Measurements from ENCODE around the gene VAMP2. TPM values are rescaled to one million over a fixed set of nuclear protein-coding genes. Genes with fewer than 3 reads are reported as not detected.

The VAMP2 gene
- total RNA-seq, 4 donors from 2014 or later = 43.5 to 58.9 (median 49.3) TPM

DNA sequence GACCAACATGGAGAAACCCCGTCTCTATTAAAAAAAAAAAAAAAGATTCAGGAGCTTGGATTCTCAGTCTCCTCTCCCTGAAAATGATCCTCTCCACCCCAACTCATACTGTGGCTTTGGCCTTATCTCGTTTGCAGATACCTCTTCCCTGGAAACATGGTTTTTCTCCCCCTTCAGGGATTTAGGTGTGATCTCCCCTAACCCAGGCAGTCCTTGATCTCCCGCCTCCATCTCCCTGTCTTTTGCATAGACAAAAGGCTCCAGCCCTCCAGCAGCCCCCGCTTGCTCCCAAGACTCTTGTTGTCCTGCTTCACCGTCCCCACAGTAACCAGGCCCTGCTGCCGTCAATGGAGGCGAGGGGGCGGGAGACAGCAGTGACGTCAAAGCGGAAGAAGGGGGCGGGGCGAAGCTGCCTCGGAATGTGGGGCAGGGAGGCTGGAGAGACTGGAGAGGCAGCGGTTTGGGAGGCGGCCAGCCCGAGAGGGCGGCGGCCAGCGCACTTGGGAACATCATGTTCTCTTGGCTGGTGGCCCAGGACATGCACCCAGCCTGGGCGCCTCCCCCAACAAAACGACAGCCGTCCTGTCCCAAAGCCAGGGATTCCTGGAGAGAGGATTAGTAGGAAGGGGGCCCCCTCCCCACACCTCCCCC, 8.7 kb downstream of the VAMP2 start:
- H3K4me3 ChIP-seq (ENCODE audit: low read depth, poor library complexity, severe bottlenecking) = no peak overlapping the region
- DNase-seq (ENCODE audit: low spot score in 2 of 2) = peak; percentile 99 to 100
- TF ChIP-seq CTCF (IDR thresholded peaks at IDR 0.05) (no peak), POLR2A (IDR thresholded peaks at IDR 0.05) (no peak)
- intact Hi-C loops (cut with DNase I; ENCODE audit: low total_unique reads) = no loop called here
- WGBS, 2 donors = 2 to 4% methylated on average over 22 of the region's 22 CpGs

GRCh38 chr17:8153525-8153956, 9.2 kb downstream of the VAMP2 start:
- WGBS, 2 donors = 5 to 8% methylated on average over 13 of the region's 13 CpGs
- peak; percentile 94 to 96 for DNase-seq (ENCODE audit: low spot score in 2 of 2)
- intact Hi-C loops (cut with DNase I; ENCODE audit: low total_unique reads) = no loop called here
- H3K4me3 ChIP-seq (ENCODE audit: low read depth, poor library complexity, severe bottlenecking) = no peak overlapping the region
- TF ChIP-seq POLR2A (IDR thresholded peaks at IDR 0.05) (no peak), CTCF (IDR thresholded peaks at IDR 0.05) (no peak)

- no peak for TF ChIP-seq CTCF (IDR thresholded peaks at IDR 0.05)
- no peak for TF ChIP-seq POLR2A (IDR thresholded peaks at IDR 0.05)
- WGBS, 2 donors = 51 to 61% methylated on average over 7 of the region's 7 CpGs
- H3K4me3 ChIP-seq (ENCODE audit: low read depth, poor library complexity, severe bottlenecking) = no peak overlapping the region
- peak in 1 of 2 donors; percentile 88 for DNase-seq (ENCODE audit: low spot score in 2 of 2)
- intact Hi-C loops (cut with DNase I; ENCODE audit: low total_unique reads) = no loop called here
These were observed 9.7 kb downstream of the VAMP2 start for GRCh38 chr17:8153031-8153451.

DNA sequence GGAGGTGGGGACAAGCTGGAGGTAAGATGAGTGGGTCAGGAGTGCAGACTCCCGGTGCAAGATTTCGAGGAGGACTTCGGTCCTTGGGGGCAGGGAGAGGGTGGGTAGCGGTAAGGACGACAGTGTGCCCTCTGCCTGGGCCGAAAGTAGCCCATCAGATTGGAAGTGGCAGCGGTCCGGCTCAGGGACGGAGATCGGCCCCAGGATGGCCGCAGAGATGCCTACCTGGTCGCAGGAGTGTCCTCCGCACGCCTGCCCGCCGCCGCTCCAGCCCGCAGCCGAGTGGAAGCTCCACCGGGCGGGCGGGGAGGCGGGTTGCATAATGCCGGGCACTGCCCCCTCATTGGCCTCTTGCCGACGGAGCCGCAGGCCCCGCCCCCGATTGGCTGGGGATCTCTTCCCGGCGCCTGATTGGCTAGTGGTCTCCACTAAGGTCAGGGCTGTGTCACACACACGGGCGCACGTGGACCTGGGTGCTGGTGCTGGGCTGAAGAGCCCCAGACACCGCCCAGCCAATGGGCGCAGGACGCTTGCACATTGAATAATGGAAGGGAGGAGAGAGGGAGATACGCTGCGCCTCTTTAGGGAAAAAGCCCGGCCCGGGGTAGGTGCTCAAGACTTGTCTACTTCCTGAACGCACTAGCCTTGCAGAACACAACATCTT, 10.5 kb downstream of the VAMP2 start, which contains the start of gene PER1:
PER1 (minus strand) TSS at position 293 of the 664 bp plus-strand sequence. CDS start 1,698 bp downstream, outside the sequence.
- peak; percentile 96 to 99 for DNase-seq (ENCODE audit: low spot score in 2 of 2)
- H3K4me3 ChIP-seq (ENCODE audit: low read depth, poor library complexity, severe bottlenecking) = peak within 1 kb of the TSS; percentile 71
- TF ChIP-seq CTCF (IDR thresholded peaks at IDR 0.05) = no peak
- peak in 1 of 2 donors; percentile 34 for TF ChIP-seq POLR2A (IDR thresholded peaks at IDR 0.05)
- intact Hi-C loops (cut with DNase I; ENCODE audit: low total_unique reads) = no loop called here
- WGBS, 2 donors = 2 to 3% methylated on average over 21 to 42 of the region's 42 CpGs

DNA sequence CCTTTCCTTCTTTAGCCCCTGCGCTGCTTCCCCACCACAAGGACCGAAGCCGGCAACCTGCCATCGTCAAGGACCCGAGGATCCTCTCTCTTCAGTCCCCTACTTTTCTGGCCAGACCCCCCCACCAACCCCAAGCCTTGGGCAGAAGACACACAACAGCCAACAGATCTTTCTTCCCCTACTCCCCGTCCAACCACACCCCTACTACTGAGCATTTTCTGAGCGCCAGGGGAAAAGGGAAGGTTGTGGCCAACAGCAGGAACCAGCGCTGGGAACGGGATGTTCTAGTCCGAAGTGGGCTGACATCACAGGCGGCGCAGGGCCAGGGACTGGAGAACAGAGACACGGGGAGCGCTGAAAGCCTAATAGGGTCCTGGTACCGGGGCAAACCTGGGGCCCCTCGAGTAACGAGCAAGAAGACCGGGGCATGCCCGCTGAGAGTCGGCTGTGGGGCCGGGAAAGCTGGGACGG, 11.1 kb downstream of the VAMP2 start:
- TF ChIP-seq CTCF (IDR thresholded peaks at IDR 0.05) = no peak
- TF ChIP-seq POLR2A (IDR thresholded peaks at IDR 0.05) = no peak
- WGBS, 2 donors = 3 to 5% methylated on average over 22 of the region's 22 CpGs
- intact Hi-C loops (cut with DNase I; ENCODE audit: low total_unique reads) = no loop called here

More for the DNA sequence above, 11.1 kb downstream of the VAMP2 start:
- DNase-seq (ENCODE audit: low spot score in 2 of 2) = peak; percentile 88 to 98
- H3K4me3 ChIP-seq (ENCODE audit: low read depth, poor library complexity, severe bottlenecking) = peak overlapping the region; percentile 71
